GM12801 (cell line): ENCODE data around the gene CLSTN2.

ENCODE experiments used
- TF ChIP-seq, protein P1 (sequence below): IDR thresholded peaks from one replicate; pipeline ENCODE4 v1.5.1; 2011; ENCODE audit warnings: control low read depth; ENCODE audit not compliant: insufficient read length; ENCODE audit errors: extremely low read depth

The CLSTN2 gene

DNA sequence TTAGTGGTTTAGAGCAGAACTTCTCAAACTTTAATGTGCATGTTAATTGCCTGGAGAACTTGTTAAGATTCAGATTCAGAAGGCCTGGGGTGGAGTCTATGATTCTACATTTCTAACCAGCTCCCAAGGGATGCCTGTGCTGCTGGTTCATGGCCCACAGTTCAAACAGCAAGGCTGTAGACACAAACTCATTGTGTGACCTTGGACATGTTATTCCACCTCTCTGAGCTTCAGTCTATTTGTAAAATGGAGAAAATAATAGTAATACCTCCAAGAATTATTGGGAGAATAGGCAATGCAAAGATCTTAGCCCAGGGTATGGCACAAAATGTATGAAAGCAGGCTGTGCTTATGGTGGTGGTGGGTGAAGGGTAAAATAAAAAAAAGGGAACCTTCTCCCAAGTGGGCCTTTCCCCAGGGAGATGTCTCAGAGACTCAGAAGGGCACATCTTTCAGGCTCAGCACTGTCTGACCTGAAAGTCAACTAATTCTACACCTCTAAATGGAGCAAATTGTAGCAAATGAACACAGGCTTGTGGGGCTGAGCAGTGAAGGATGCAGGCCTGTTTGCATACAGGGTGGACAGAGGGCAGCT is 566.9 kb downstream of the CLSTN2 start:
- TF ChIP-seq, protein P1, sequence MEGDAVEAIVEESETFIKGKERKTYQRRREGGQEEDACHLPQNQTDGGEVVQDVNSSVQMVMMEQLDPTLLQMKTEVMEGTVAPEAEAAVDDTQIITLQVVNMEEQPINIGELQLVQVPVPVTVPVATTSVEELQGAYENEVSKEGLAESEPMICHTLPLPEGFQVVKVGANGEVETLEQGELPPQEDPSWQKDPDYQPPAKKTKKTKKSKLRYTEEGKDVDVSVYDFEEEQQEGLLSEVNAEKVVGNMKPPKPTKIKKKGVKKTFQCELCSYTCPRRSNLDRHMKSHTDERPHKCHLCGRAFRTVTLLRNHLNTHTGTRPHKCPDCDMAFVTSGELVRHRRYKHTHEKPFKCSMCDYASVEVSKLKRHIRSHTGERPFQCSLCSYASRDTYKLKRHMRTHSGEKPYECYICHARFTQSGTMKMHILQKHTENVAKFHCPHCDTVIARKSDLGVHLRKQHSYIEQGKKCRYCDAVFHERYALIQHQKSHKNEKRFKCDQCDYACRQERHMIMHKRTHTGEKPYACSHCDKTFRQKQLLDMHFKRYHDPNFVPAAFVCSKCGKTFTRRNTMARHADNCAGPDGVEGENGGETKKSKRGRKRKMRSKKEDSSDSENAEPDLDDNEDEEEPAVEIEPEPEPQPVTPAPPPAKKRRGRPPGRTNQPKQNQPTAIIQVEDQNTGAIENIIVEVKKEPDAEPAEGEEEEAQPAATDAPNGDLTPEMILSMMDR: no peak

DNA sequence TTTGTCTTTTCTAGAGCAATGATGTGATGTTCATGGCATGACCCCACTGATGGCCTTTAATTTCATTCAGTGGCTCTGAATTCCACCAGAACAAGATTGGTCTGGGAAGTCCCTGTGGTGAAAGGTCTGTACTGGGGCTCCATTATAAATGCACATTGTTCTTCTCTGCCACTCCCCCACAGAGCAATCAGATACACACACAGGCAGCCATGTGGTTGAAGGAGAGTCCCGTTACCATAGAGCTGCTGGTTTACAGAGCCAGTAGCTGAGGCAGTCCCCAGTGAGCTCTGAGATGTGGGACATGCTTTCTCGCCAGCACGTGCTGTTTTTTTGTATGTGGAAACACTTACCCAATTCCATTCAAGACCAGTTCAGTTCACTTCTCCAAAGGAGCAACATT is 570.2 kb downstream of the CLSTN2 start:
- TF ChIP-seq, protein P1: no peak

DNA sequence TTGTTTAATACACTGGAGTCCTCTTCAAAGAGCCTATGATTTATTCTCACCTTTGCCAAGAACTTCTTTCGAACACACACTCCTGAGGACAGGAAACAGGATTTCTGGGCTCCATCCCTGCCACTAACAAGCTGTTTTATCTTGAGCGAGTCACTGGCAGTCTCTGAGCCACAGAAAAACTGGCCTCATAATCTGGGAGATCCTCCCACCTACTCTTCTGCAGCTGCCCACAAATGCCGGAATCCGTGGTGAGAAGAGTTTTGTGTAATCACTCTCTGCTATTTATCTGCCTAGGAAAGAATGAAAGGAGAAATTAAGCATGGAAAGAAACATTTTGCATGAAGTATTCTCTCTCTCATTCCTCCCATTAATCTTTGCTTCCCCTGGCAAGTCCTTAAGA is 570.9 kb downstream of the CLSTN2 start:
- TF ChIP-seq, protein P1: no peak

DNA sequence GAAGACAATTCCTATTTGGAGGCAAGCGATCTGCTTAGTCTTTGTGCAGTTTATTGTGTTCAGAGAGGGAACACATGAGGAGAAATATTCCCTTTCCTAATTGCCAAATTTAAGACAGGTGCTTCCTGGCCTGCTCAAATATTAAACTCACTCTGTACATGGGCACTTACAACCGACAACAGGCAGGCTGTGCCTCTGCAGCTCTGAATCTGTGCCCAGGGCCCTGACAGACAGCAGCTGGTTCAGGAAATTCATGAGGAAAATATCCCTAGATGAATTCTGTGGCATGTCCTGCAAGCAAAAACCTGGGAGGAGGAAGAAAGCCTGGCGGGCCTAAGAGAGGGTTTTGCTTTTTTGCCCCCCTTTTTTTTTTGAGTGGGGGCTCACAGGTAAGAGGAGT is 573.6 kb downstream of the CLSTN2 start:
- TF ChIP-seq, protein P1: no peak

DNA sequence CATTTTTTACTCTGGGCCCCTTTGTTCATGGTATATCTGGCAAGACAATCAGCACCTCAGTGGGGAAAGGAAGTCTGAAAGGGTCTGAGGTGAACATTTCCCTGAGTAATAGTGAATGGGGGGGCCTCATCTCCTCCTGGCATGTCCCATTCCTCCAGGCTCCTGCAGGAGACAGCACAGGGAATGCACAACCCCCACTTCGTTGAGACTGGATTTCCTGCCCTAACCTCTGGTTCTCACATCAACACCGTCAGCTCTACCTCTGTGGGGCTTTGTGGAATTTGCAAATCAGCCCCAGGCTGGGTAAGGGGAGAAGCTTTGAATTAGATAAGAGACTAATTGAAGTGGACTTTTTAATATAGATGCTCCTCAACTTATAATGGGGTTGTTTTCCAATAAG is 574.5 kb downstream of the CLSTN2 start:
- TF ChIP-seq, protein P1: no peak

DNA sequence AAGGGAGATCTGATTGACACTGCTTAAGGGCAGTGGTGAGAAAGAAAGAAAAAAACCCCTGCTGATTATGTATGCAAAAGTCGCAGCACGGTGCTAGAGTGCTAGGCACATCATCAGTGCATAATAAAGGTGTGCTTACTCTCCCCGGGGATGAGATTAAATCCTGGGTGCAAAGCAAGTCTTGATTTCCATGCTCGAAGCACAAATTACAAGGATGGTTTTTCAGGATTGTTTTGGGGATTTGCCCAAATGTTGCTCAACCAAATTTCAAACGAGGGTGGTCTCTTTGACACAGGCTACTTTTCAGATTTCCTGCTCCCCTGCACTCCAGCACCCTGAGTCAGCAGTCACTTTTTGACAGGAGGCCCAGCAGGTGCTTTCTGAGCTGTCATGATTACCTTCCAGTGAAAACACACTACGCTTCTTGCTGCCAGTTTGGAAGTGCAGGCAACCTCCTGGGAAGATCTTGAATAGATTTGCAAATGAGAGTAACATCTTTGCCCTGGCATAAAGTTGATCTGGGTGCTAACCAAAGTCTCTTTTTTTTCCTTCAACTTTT is 575.4 kb downstream of the CLSTN2 start:
- TF ChIP-seq, protein P1: no peak

DNA sequence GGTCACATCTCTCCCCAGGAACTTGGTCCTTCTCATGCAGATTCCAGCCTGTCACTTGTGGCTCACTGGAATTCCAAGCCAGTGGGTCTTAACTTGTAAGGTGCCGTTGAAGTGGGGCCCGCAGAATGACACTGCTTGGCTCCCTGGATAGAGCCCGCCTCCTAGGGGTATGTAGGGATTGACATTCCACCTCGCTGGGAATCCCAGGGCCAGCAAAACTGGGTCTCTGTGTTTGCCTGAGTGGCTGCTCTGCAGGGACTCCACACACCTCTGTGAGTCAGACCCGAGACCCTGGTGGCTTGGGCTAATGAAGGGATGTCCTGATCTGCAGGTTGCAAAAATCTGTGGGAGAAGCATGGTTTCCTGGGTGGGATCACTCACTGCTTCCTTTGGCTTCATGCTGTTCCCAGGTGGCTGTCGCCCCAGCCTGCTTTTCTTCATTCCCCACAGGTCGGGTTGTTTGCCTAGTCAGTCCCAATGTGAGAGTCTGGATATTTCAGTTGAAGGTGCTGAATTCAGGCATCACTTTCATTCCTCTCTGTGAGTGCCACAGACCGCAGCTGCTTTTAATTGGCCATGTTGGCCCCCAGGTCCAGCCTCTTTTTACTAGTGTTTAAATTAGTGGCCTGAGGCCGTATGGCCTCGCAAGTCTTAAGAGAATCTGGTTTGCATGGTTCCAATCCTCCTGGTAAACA is 586.9 kb downstream of the CLSTN2 start:
- TF ChIP-seq, protein P1: no peak
